Measurements from ENCODE around the gene AAMP.

The AAMP gene

DNA sequence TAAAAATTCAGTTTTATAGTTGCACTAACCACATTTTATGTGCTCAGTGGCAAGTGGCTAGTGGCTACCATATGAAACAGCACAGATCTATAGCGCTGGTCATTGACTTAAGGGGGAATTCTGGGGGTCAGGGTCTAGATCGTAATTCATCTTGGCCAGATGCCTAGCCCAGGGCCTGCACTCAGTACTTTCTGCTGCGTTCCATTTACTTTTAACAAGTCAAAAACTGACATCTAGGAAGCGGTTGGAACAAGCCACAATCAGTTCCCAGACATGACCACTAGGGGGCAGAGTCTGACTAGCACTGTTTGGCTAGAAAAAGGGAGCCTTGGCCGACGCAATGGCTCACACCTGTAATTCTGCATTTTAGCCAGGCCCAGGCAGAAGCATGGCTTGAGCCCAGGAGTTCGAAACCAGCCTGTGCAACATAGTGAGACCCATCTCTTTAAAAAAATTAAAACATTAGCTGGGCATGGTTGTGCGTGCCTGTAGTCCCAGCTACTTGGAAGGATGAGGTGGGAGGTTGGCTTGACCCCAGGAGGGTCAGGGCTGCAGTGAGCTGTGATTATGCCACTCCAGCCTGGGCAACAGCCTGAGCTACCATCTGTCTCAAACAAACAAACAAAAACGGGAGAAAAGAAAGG, 31.4 kb upstream of the AAMP start:
- TF ChIP-seq, protein P1, sequence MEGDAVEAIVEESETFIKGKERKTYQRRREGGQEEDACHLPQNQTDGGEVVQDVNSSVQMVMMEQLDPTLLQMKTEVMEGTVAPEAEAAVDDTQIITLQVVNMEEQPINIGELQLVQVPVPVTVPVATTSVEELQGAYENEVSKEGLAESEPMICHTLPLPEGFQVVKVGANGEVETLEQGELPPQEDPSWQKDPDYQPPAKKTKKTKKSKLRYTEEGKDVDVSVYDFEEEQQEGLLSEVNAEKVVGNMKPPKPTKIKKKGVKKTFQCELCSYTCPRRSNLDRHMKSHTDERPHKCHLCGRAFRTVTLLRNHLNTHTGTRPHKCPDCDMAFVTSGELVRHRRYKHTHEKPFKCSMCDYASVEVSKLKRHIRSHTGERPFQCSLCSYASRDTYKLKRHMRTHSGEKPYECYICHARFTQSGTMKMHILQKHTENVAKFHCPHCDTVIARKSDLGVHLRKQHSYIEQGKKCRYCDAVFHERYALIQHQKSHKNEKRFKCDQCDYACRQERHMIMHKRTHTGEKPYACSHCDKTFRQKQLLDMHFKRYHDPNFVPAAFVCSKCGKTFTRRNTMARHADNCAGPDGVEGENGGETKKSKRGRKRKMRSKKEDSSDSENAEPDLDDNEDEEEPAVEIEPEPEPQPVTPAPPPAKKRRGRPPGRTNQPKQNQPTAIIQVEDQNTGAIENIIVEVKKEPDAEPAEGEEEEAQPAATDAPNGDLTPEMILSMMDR (conservative IDR thresholded peaks at IDR 0.05; ENCODE audit: control insufficient read depth, insufficient read depth, low read depth, low read length), result peak; percentile 95
- H3K4me3 ChIP-seq (ENCODE audit: control insufficient read depth, low read depth, low read length), result no peak overlapping the region
- peak; percentile 83 for DNase-seq (ENCODE audit: low read depth)

DNA sequence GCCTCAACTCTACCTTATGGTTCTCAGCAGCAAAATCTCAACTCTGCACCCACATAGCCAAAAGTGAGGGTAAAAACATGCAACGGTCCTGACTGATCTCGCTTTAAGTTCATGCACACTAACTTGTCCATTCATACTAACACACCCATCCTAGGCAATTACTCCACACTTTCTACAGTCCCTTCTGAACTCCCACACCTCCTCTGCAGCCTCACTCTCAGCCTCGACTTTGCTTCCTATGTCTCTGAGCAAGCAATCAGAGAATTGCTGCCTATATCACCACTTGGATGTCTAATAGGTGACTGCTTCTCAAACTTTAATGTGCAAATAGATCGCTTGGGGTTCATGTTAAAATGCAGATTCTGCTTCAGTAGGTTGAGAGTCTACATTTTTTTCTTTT, 30.2 kb upstream of the AAMP start:
- no peak overlapping the region for H3K4me3 ChIP-seq (ENCODE audit: control insufficient read depth, low read depth, low read length)
- no peak for DNase-seq (ENCODE audit: low read depth)
- TF ChIP-seq, protein P1 (conservative IDR thresholded peaks at IDR 0.05; ENCODE audit: control insufficient read depth, insufficient read depth, low read depth, low read length), result no peak

DNA sequence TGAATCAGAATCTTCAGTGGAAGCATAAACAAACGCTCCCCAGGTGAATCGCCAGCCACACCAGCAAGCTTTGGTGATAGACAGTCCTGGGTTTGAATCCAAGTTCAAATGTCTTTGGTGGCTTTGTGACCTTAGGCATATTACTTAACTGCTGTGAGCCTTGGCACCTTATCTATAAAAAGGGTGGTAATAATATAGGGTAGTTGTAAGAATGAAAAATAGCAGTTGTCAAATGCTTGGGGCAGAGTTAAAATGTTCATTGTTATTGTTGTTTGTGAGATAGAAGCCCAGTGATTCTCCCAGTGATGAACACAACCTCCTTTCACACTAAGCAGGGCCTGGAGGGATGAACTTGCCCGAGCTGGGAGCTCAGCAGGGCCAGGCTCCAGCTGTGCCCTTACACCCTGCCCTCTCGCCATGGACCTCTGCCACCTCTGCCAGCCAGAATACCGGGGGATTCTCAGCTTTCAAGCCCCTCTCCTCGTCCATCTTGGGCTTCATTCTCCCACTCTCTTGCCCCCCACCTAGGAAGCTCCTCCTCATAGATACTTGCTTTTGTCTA, 28.5 kb upstream of the AAMP start:
- TF ChIP-seq, protein P1 (conservative IDR thresholded peaks at IDR 0.05; ENCODE audit: control insufficient read depth, insufficient read depth, low read depth, low read length), result no peak
- DNase-seq (ENCODE audit: low read depth), result no peak
- no peak overlapping the region for H3K4me3 ChIP-seq (ENCODE audit: control insufficient read depth, low read depth, low read length)

DNA sequence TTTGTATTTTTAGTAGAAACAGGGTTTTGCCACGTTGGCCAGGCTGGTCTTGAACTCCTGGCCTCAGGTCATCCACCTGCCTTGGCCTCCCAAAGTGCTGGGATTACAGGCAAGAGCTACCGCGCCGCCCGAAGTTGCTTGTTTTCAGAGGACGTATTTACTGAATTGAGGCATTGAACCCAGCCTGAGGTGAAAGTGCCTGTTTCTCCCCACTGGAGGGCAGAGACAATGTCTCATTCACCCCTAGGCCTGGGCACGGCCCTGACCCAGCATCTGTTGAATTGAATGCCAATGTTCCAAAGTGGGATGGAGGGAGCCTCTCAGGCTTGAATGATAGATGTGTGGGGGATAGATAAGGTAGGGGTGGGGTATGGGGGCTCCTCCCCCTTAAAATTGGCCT, 26.9 kb upstream of the AAMP start:
- TF ChIP-seq, protein P1 (conservative IDR thresholded peaks at IDR 0.05; ENCODE audit: control insufficient read depth, insufficient read depth, low read depth, low read length), result no peak
- no peak for DNase-seq (ENCODE audit: low read depth)
- no peak overlapping the region for H3K4me3 ChIP-seq (ENCODE audit: control insufficient read depth, low read depth, low read length)

DNA sequence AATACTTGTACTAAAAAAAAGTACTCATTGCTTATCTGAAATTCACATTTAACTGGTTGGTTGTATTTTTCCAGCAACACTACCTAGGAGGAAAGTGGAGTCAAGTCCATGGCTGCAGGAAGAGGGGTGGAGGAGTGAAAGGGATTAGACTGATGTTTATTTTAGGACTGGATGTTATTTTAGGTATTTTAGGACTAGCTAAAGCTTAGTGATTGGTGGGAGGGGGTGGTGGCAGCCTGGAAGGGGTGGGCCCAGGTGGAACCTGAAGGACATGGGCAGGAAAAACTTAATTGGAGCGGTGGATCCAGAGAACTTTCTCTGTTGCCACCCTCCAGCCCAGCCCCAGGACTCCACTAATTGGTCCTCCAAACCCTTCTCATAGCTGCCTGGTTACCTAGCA, 26.3 kb upstream of the AAMP start:
- TF ChIP-seq, protein P1 (conservative IDR thresholded peaks at IDR 0.05; ENCODE audit: control insufficient read depth, insufficient read depth, low read depth, low read length), result no peak
- DNase-seq (ENCODE audit: low read depth), result no peak
- no peak overlapping the region for H3K4me3 ChIP-seq (ENCODE audit: control insufficient read depth, low read depth, low read length)

DNA sequence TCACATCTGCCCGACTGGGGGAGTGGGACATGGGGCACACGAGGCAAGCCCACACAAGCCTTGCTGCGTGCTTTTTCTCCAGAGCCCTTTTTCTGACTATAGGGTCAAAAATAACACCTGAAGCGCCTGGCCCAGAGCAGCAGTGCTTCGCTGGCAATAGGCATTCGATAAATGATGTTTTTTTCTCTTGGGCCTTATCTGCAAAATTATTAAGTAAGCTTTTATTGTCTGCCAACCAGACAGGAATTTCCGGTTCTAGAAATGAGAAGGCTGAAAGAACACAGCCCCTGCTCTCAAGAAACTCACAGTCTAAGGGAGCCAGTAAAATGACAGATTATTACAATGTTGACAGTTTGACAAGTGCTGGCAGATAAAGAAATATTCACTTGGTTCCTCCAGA, 25.1 kb upstream of the AAMP start:
- H3K4me3 ChIP-seq (ENCODE audit: control insufficient read depth, low read depth, low read length), result no peak overlapping the region
- TF ChIP-seq, protein P1 (conservative IDR thresholded peaks at IDR 0.05; ENCODE audit: control insufficient read depth, insufficient read depth, low read depth, low read length), result no peak
- no peak for DNase-seq (ENCODE audit: low read depth)
